OCI-LY3 (cell line): Measurements from ENCODE around the gene PHC1.
"Not testable (repeated sequence)": the region's sequence is repeated elsewhere in the genome, so short reads cannot be mapped to it uniquely, and the experiment has no call there.

Experiments used
- H2AFZ ChIP-seq: fragments of 200-600, 300-600 bp; shearing (Covaris generic); 2 replicates; pipeline ENCODE4 v1.6.0; 2014; ENCODE audit warnings: antibody characterized with exemption, low read depth, low read length
- H3K27ac ChIP-seq: fragments of 200-600, 300-600 bp; sonication (generic); 2 replicates; pipeline ENCODE4 v1.5.1; 2014; ENCODE audit warnings: mild to moderate bottlenecking, low read length, moderate library complexity, mixed read lengths
- H3K27me3 ChIP-seq: fragments of 200-600, 300-600 bp; sonication (generic); 2 replicates; pipeline ENCODE4 v1.6.1; 2014; ENCODE audit warnings: low read depth, low read length, mixed read lengths
- H3K36me3 ChIP-seq: fragments of 200-600, 300-600 bp; sonication (generic); replicated peaks from 2 replicates; pipeline ENCODE3; 2014; ENCODE audit warnings: low read depth, low read length, mixed read lengths
- H3K4me1 ChIP-seq: fragments of 300-600, 200-600 bp; sonication (generic); 2 replicates; pipeline ENCODE4 v1.6.1; 2014; ENCODE audit warnings: low read length, mixed read lengths
- H3K4me2 ChIP-seq: fragments of 200-600, 300-600 bp; sonication (generic); 2 replicates; pipeline ENCODE4 v1.6.1; 2014; ENCODE audit warnings: low read length, mixed read lengths
- H3K4me3 ChIP-seq: fragments of 300-600, 200-600 bp; sonication (generic); 2 replicates; pipeline ENCODE4 v1.5.1; 2014; ENCODE audit warnings: antibody characterized with exemption, mild to moderate bottlenecking, low read length, moderate library complexity
- H3K79me2 ChIP-seq: fragments of 300-600, 200-600 bp; shearing (Covaris generic); 2 replicates; pipeline ENCODE4 v1.6.1; 2014; ENCODE audit warnings: mild to moderate bottlenecking, low read length, mixed read lengths
- H3K9ac ChIP-seq: fragments of 300-600, 200-600 bp; shearing (Covaris generic); 2 replicates; pipeline ENCODE4 v1.6.0; 2014; ENCODE audit warnings: mild to moderate bottlenecking, low read length, moderate library complexity
- H3K9me3 ChIP-seq: fragments of 200-600, 300-600 bp; shearing (Covaris generic); 2 replicates; pipeline ENCODE4 v1.6.1; 2014; ENCODE audit warnings: low read length, mixed read lengths; ENCODE audit not compliant: insufficient read depth
- H4K20me1 ChIP-seq: fragments of 200-600, 300-600 bp; sonication (generic); 2 replicates; pipeline ENCODE4 v1.6.1; 2016; ENCODE audit warnings: low read length, mixed read lengths; ENCODE audit not compliant: insufficient read depth
- EZH2phosphoT487 ChIP-seq: fragments of 200-600 bp; shearing (Covaris generic); IDR thresholded peaks from 2 replicates; pipeline ENCODE4 v1.6.1; 2018; ENCODE audit warnings: antibody characterized with exemption, mixed run types, low read depth
- TF ChIP-seq, protein P1 (sequence below): fragments of 200-600, 300-600 bp; sonication (generic); IDR thresholded peaks from 2 replicates; pipeline ENCODE4 v1.5.1; 2014; ENCODE audit warnings: antibody characterized with exemption, low read length, low read depth

The PHC1 gene

DNA sequence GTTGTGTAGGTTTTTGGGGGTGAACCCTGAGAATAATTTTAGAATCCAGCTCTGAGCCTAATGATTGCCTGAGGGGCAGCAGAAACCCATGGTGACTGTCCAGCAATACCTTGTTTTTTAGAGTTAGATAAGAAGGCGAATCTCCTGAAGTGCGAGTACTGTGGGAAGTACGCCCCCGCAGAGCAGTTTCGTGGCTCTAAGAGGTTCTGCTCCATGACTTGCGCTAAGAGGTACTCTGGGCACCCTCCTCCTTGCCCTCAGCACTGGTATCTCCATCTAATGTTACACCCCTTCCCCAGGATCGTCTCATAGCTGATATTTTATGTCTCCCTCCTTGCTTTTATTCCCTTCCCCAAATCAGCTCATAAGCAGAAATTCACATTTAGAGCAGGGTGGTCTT, 22.4 kb downstream of the PHC1 start:
- Histone ChIP-seq H2AFZ (no peak overlapping the region), H3K27ac (no peak overlapping the region), H3K79me2 (no peaks in the 10 kb centered on the region), H3K36me3 (peaks cover 15% of the 10 kb centered on the region), H3K9ac (no peak overlapping the region), H3K4me3 (no peak overlapping the region), H3K4me2 (no peak overlapping the region), H3K4me1 (no peaks in the 10 kb centered on the region), H4K20me1 (no peaks in the 10 kb centered on the region), H3K27me3 (no peaks in the 10 kb centered on the region), H3K9me3 (no peaks in the 10 kb centered on the region)
- TF ChIP-seq, protein P1, sequence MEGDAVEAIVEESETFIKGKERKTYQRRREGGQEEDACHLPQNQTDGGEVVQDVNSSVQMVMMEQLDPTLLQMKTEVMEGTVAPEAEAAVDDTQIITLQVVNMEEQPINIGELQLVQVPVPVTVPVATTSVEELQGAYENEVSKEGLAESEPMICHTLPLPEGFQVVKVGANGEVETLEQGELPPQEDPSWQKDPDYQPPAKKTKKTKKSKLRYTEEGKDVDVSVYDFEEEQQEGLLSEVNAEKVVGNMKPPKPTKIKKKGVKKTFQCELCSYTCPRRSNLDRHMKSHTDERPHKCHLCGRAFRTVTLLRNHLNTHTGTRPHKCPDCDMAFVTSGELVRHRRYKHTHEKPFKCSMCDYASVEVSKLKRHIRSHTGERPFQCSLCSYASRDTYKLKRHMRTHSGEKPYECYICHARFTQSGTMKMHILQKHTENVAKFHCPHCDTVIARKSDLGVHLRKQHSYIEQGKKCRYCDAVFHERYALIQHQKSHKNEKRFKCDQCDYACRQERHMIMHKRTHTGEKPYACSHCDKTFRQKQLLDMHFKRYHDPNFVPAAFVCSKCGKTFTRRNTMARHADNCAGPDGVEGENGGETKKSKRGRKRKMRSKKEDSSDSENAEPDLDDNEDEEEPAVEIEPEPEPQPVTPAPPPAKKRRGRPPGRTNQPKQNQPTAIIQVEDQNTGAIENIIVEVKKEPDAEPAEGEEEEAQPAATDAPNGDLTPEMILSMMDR = no peak
- no peak for TF ChIP-seq EZH2phosphoT487

GRCh38 chr12:8937842-8938442, 23.6 kb downstream of the PHC1 start:
- not testable (repeated sequence) for H2AFZ ChIP-seq, H3K79me2 ChIP-seq, H3K4me2 ChIP-seq, H3K27me3 ChIP-seq, H3K4me3 ChIP-seq, H3K9ac ChIP-seq, H3K27ac ChIP-seq, H3K4me1 ChIP-seq, H4K20me1 ChIP-seq, H3K9me3 ChIP-seq
- H3K36me3 ChIP-seq = peaks cover 25% of the 10 kb centered on the region

GRCh38 chr12:8941691-8942478, 27.6 kb downstream of the PHC1 start:
- TF ChIP-seq, protein P1 = no peak
- TF ChIP-seq EZH2phosphoT487 = no peak
- Histone ChIP-seq H4K20me1 (peaks cover 22% of the 10 kb centered on the region), H3K4me1 (peaks cover 8% of the 10 kb centered on the region), H2AFZ (no peak overlapping the region), H3K9me3 (no peaks in the 10 kb centered on the region), H3K4me3 (no peak overlapping the region), H3K36me3 (peaks cover 55% of the 10 kb centered on the region), H3K79me2 (peaks cover 19% of the 10 kb centered on the region), H3K4me2 (no peak overlapping the region), H3K27me3 (no peaks in the 10 kb centered on the region), H3K9ac (no peak overlapping the region), H3K27ac (no peak overlapping the region)

DNA sequence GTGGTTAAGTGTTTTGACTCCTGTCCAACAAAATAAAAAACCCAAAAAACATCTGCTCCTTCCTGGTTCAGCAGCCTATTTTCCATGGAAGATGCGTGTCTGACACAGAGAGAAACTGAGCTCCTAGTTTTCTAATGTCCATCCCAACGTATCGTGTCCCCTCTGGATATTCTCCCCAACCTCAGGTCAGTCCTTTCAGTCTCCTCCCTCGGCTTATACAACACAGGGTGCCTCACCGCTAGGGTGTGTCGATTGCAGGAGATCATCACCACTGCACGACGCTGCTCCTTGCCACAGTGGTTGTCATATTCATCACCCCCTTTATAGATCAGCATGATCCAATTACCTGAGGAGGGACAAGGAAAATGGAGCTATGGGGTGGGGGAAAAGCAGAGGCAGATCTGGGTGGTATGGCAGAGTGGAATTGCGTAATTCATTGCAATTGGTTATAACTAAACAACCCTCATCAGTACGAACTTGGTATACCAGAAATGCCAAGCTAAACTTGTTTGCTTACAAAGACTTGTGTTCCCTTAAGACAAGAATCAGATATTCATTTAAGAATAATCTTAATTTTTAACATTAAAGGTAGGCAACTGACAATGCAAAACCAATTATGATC, 29.4 kb downstream of the PHC1 start:
- H3K9me3 ChIP-seq = no peaks in the 10 kb centered on the region
- H3K4me2 ChIP-seq = no peak overlapping the region
- TF ChIP-seq EZH2phosphoT487 = no peak
- TF ChIP-seq, protein P1 = no peak
- no peak overlapping the region for H2AFZ ChIP-seq
- H3K79me2 ChIP-seq = peaks cover 37% of the 10 kb centered on the region
- H4K20me1 ChIP-seq = peaks cover 37% of the 10 kb centered on the region
- no peak overlapping the region for H3K27ac ChIP-seq
- no peak overlapping the region for H3K9ac ChIP-seq
- peaks cover 46% of the 10 kb centered on the region for H3K36me3 ChIP-seq
- no peak overlapping the region for H3K4me3 ChIP-seq
- peaks cover 22% of the 10 kb centered on the region for H3K4me1 ChIP-seq
- no peaks in the 10 kb centered on the region for H3K27me3 ChIP-seq
